Stimulated activated naive CD4-positive, alpha-beta T cell (primary cell): ENCODE results near the gene DCAF5.

ENCODE experiments used
- DNase-seq, 6 experiments: peaks; one replicate each; lab custom pipeline; 2025; lab: John Stamatoyannopoulos, UW

The DCAF5 gene

DNA sequence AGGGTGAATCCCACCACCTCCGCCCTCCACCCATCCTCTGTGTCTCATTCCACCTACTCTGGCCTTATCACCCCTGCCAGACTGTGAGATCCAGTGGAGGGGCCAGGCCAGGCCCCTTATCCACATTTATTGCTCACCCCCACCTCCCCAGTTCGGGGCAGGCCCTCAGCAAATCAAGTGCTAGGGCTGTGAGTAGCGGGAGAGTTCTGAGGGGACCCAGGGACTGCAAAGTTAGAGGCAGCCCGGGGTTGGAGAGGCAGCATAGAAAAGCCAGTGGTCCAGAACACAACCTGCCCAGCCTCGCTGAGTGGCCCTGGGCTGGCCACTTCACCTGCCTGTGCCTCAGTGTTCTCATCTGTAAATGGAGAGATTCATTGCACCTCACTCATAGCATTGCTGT, 146.6 kb downstream of the DCAF5 start:
- DNase-seq: no peak

DNA sequence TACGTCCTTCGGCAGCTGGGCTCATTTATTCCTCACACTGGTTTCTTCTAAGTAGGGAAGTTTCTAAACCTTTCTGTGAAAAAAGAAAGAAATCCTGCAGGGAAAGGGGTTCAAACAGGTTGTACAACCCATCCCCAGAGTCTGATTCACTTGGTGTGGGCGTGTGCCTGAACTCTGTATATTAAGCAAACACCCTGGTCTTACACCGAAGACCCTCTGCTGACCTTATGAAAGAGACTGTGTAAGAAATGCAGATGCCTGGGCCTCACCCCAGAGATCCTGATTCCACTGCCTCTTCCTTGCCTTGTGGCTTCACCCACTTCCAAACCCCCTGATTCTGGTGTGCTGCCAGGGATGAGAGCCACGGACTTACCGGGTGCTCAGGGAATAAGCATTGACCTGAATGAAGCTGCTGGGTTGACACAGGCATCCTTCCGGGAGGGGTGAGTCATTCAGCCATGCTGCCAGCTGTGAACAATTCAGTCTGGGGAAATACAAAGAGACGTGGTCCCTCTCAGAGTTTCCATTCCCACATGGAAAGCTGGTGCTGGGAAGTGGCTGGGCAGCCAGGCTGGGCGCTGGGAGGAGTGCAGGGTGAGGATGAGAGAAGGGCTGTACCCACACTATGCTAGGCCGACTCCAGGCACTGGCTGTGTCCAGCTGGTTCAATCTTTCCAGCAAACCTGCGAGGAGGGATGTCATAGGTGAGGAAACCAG, 147.3 kb downstream of the DCAF5 start:
- DNase-seq: no peak

DNA sequence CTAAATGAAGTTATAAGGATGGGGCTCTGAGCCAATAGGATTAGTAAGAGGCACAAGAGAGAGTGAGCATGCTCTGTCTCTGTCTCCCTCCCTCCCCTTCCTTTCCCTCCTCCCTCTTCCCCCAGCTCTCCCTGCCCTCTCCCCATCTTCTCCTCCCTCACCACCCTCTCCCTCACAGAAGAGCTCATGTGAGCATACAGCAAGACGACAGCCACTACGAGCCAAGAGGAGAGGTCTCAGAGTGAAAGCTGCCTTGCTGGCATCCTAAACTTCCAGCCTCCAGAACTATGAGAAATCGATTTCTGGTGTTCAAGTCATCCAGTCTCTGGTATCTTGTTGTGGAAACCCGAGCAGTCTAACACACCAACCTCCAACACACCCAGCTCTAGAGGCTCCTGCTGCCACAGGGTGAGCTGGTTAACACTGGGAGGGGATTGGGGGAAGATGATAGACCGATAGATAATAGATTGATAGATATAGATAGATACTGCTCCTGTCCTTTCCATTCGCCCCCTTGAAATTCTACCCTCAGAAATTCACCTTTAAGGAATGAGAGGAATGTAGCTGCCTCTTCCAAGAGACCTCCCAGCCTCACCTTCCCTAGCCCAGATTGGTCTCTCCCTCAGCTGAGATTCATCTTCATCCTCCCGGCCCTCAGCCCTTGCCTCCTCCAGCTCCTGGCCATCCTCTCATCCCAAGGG, 148.0 kb downstream of the DCAF5 start:
- no peak for DNase-seq

- no peak for DNase-seq
Measured at GRCh38 chr14:69003626-69004025, 149.3 kb downstream of the DCAF5 start.

DNA sequence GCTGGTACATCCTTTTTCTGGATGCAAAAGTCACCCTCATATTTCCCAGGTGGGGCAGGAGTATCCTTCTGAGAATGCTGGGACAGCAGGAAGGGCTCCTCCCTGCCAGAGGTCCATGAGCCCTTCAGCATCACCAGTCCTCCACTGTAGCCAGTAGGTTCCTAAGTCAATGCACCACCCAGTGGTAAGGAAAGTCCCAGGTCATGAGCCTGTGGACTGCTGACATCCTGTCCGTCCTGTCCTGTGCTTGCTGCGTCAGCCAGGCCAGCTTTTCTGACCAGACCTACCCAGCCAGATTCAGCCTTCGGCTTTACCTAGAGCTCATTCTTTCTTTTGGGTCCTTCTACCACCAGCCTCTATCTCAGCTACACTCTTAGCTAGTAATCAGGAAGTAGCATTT, 150.8 kb downstream of the DCAF5 start:
- peak in 1 of 6 experiments; percentile 13 for DNase-seq

- DNase-seq: no peak
Measured at GRCh38 chr14:69001375-69001774, 151.5 kb downstream of the DCAF5 start.
